ENCODE results near the gene GPHB5.

DNA sequence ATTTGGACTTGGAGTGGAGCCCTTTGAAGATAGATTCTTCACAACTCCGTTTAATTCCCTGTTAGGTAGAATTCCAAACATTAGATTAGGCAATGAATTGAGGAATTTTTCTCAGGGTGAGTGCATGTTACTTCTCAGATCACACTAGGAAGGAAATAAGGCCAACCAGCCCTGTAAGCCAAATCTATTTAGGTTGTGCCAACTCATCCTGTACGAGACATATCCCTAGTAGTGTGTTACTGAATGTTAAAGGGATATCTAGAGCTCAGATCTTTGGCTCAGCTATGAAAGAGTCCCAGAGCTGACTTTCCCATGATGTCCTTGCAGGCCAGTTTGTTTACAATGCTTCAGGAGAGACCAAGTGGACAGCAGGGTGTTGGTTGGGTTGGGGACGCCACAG is 45.6 kb downstream of the GPHB5 start:
- TF ChIP-seq EP300 (IDR thresholded peaks at IDR 0.05; ENCODE audit: low read depth) (no peak), POLR2AphosphoS5 (IDR thresholded peaks at IDR 0.05) (no peak)
- TF ChIP-seq, protein P1, sequence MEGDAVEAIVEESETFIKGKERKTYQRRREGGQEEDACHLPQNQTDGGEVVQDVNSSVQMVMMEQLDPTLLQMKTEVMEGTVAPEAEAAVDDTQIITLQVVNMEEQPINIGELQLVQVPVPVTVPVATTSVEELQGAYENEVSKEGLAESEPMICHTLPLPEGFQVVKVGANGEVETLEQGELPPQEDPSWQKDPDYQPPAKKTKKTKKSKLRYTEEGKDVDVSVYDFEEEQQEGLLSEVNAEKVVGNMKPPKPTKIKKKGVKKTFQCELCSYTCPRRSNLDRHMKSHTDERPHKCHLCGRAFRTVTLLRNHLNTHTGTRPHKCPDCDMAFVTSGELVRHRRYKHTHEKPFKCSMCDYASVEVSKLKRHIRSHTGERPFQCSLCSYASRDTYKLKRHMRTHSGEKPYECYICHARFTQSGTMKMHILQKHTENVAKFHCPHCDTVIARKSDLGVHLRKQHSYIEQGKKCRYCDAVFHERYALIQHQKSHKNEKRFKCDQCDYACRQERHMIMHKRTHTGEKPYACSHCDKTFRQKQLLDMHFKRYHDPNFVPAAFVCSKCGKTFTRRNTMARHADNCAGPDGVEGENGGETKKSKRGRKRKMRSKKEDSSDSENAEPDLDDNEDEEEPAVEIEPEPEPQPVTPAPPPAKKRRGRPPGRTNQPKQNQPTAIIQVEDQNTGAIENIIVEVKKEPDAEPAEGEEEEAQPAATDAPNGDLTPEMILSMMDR (IDR thresholded peaks at IDR 0.05): no peak

Measured in transverse colon (tissue), 4 donors.